ENCODE measurements around the gene SLC38A9.

Gene SLC38A9

DNA sequence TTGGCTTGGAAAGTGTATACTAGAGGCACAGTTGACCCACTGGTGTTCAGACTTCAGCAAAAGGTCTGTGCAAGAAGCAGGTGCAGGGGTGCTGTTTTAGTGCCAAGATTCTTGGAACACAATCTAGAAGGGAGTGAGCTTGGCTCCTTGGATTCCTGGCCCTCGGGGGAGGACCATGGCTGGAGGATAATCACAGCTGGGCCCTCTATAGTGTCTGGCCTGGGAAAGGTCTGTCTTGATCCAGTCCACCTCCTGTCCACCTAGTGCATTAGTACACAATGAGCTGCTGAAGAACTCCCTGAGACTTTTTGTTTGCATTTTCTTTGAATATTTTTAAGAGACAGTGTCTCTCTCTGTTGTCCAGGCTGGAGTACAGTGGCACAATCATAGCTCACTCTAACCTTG, 126.9 kb downstream of the SLC38A9 start:
- H3K9me3 ChIP-seq (ENCODE audit: insufficient read depth, low read length), result no peaks in the 10 kb centered on the region
- H3K36me3 ChIP-seq (replicated peaks; ENCODE audit: low read depth, low read length), result no peaks in the 10 kb centered on the region
- TF ChIP-seq EZH2phosphoT487 (IDR thresholded peaks at IDR 0.05; ENCODE audit: low read depth), result no peak
- TF ChIP-seq, protein P1, sequence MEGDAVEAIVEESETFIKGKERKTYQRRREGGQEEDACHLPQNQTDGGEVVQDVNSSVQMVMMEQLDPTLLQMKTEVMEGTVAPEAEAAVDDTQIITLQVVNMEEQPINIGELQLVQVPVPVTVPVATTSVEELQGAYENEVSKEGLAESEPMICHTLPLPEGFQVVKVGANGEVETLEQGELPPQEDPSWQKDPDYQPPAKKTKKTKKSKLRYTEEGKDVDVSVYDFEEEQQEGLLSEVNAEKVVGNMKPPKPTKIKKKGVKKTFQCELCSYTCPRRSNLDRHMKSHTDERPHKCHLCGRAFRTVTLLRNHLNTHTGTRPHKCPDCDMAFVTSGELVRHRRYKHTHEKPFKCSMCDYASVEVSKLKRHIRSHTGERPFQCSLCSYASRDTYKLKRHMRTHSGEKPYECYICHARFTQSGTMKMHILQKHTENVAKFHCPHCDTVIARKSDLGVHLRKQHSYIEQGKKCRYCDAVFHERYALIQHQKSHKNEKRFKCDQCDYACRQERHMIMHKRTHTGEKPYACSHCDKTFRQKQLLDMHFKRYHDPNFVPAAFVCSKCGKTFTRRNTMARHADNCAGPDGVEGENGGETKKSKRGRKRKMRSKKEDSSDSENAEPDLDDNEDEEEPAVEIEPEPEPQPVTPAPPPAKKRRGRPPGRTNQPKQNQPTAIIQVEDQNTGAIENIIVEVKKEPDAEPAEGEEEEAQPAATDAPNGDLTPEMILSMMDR (IDR thresholded peaks at IDR 0.05; ENCODE audit: low read depth, low read length), result no peak
- no peaks in the 10 kb centered on the region for H3K79me2 ChIP-seq (ENCODE audit: low read length)
- H3K4me3 ChIP-seq (ENCODE audit: low read length), result no peak overlapping the region
- H3K27ac ChIP-seq (ENCODE audit: low read length), result no peak overlapping the region
- H3K4me1 ChIP-seq (ENCODE audit: low read length), result peaks cover 16% of the 10 kb centered on the region
- H2AFZ ChIP-seq (ENCODE audit: low read depth, low read length), result no peak overlapping the region
- H4K20me1 ChIP-seq (ENCODE audit: insufficient read depth, low read length), result no peaks in the 10 kb centered on the region
- no peak overlapping the region for H3K9ac ChIP-seq (ENCODE audit: low read length)
- H3K4me2 ChIP-seq (ENCODE audit: low read length), result no peak overlapping the region
- H3K27me3 ChIP-seq (ENCODE audit: low read depth, low read length), result no peaks in the 10 kb centered on the region

DNA sequence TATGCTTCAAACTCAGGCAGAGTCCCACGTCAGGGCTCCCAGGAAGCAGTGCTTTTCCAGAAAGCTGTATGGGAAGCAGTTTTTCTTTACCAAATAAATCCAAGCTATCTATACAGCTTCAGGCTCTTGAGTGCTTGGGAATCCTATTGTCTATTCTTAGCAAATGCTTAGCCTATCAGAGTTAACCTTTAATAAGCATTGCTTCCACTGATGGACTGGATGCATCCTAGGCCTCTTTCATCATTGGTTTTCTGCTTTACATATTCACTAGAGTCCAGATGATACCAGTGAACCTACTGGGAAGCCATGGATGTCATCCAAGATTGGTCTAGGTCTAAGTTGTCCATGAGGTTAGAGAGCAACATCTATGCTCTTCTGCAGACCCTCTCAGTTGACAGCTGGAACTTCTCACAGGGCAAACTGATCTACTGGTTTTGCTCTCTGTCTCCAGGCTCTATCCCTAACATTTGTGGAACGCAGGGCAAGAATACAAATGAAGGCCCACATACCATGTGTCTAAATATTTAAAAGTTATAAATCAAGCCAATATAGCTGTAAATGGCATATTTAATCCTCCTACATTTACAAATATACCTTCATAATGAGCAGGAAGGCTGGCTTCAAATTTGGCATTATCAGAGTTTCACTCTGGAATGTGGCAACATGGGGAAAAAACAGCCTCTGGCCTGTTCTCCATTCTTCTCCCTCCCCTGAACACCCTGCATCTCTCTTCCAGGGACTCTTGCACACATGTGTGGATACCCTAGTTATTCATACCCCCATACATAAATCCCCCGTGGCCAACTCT, 127.5 kb downstream of the SLC38A9 start:
- Histone ChIP-seq H3K79me2 (ENCODE audit: low read length) (no peaks in the 10 kb centered on the region), H2AFZ (ENCODE audit: low read depth, low read length) (no peak overlapping the region), H3K4me3 (ENCODE audit: low read length) (no peak overlapping the region), H3K9me3 (ENCODE audit: insufficient read depth, low read length) (no peaks in the 10 kb centered on the region), H3K4me2 (ENCODE audit: low read length) (no peak overlapping the region), H3K27ac (ENCODE audit: low read length) (no peak overlapping the region), H3K9ac (ENCODE audit: low read length) (no peak overlapping the region), H3K4me1 (ENCODE audit: low read length) (peaks cover 16% of the 10 kb centered on the region), H3K27me3 (ENCODE audit: low read depth, low read length) (no peaks in the 10 kb centered on the region), H4K20me1 (ENCODE audit: insufficient read depth, low read length) (no peaks in the 10 kb centered on the region), H3K36me3 (replicated peaks; ENCODE audit: low read depth, low read length) (no peaks in the 10 kb centered on the region)
- no peak for TF ChIP-seq EZH2phosphoT487 (IDR thresholded peaks at IDR 0.05; ENCODE audit: low read depth)
- TF ChIP-seq, protein P1 (IDR thresholded peaks at IDR 0.05; ENCODE audit: low read depth, low read length), result no peak

DNA sequence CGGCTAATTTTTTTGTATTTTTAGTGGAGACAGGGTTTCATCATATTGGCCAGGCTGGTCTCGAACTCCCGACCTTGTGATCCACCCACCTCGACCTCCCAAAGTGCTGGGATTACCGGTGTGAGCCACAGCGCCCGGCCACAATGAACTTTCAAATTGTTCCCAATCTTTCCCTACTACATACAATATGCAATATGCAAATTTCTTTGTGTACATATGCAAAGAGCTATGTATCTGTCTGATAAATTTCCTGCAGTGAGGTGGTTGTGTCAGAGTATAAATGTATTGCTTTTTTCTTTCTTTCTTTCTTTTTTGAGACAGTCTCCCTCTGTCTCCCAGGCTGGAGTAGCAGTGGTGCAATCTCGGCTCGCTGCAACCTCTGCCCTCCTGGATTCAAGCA, 128.5 kb downstream of the SLC38A9 start:
- no peaks in the 10 kb centered on the region for H3K9me3 ChIP-seq (ENCODE audit: insufficient read depth, low read length)

DNA sequence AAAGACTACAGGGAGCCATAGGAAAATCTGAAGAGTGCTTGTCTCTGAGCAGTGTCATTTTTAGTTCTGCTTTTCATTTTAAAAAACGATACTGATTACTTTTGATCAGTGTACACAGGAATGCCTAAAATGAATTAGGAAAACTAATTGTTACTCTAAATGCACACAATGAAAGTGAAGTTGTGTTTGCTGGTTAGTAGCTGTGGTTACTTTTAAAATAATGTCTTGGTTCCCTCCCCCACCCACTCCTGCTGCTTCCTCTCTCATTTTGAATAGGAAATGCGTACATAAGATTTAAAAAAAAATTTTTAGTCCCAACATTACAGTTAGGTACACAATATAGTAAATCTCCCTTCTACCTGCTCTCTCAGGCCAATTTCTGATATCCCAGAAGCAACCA, 129.9 kb downstream of the SLC38A9 start:
- peaks cover 16% of the 10 kb centered on the region for H3K4me1 ChIP-seq (ENCODE audit: low read length)
- peak overlapping the region; percentile 66; the same call in 1 of the 2 replicates for H2AFZ ChIP-seq (ENCODE audit: low read depth, low read length)
- H4K20me1 ChIP-seq (ENCODE audit: insufficient read depth, low read length), result no peaks in the 10 kb centered on the region
- TF ChIP-seq, protein P1 (IDR thresholded peaks at IDR 0.05; ENCODE audit: low read depth, low read length), result no peak
- no peak for TF ChIP-seq EZH2phosphoT487 (IDR thresholded peaks at IDR 0.05; ENCODE audit: low read depth)
- H3K9ac ChIP-seq (ENCODE audit: low read length), result peak overlapping the region; percentile 37
- 0 out of 2 replicates have a peak overlapping the region, but pooled peaks have one; percentile 14 for H3K27ac ChIP-seq (ENCODE audit: low read length)
- H3K9me3 ChIP-seq (ENCODE audit: insufficient read depth, low read length), result no peaks in the 10 kb centered on the region
- H3K4me2 ChIP-seq (ENCODE audit: low read length), result peak overlapping the region; percentile 74
- H3K27me3 ChIP-seq (ENCODE audit: low read depth, low read length), result no peaks in the 10 kb centered on the region
- H3K79me2 ChIP-seq (ENCODE audit: low read length), result no peaks in the 10 kb centered on the region
- H3K36me3 ChIP-seq (replicated peaks; ENCODE audit: low read depth, low read length), result no peaks in the 10 kb centered on the region
- peak overlapping the region; percentile 44 for H3K4me3 ChIP-seq (ENCODE audit: low read length)

More for the DNA sequence above, 128.5 kb downstream of the SLC38A9 start:
- Histone ChIP-seq H2AFZ (ENCODE audit: low read depth, low read length) (no peak overlapping the region), H3K27ac (ENCODE audit: low read length) (no peak overlapping the region), H3K27me3 (ENCODE audit: low read depth, low read length) (no peaks in the 10 kb centered on the region), H3K4me3 (ENCODE audit: low read length) (no peak overlapping the region), H3K79me2 (ENCODE audit: low read length) (no peaks in the 10 kb centered on the region), H3K4me1 (ENCODE audit: low read length) (peaks cover 16% of the 10 kb centered on the region), H3K9ac (ENCODE audit: low read length) (no peak overlapping the region), H3K4me2 (ENCODE audit: low read length) (no peak overlapping the region), H4K20me1 (ENCODE audit: insufficient read depth, low read length) (no peaks in the 10 kb centered on the region), H3K36me3 (replicated peaks; ENCODE audit: low read depth, low read length) (no peaks in the 10 kb centered on the region)
- TF ChIP-seq, protein P1 (IDR thresholded peaks at IDR 0.05; ENCODE audit: low read depth, low read length), result no peak
- TF ChIP-seq EZH2phosphoT487 (IDR thresholded peaks at IDR 0.05; ENCODE audit: low read depth), result no peak

All from OCI-LY3 (cell line).